Stimulated activated CD4-positive, alpha-beta T cell treated with anti-CD3 and anti-CD28 coated beads, Interleukin-1b, Interleukin-23, amount 100 ng/mL, for 48 hours (primary cell): ENCODE measurements around the gene MRPL43.

Experiments used
- DNase-seq: peaks from one replicate; pipeline ENCODE4 v3.0.0-alpha.2; 2020

Gene MRPL43

GRCh38 chr10:101018600-101019439, 31.5 kb upstream of the MRPL43 start:
- peak; percentile 82 for DNase-seq

DNA sequence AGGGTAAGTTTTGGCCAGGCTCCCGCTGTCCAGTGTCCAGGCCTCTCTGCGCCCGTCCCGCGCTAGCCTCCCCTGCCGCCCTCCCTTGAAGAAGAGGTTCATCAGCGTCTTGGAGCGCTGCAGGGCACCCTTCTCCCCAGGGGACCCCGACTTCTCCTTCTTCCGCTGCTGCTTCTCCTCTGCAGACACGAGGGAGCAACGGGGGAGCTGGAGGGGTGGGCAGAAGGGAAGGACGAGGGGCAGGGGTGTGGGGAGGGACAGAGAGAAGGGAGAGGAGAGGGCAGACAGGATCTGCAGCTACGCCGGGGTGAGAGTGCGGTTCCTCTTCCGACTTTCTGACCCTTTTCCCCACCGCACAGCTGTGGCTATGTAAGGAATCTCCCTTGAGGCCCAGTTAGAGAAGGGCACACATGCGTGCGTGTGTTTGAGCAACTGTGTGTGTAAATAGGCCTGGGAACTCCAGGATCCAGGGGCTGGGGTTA, 30.9 kb upstream of the MRPL43 start:
- no peak for DNase-seq

- no peak for DNase-seq
Measured at GRCh38 chr10:101016814-101017213, 29.5 kb upstream of the MRPL43 start.

DNA sequence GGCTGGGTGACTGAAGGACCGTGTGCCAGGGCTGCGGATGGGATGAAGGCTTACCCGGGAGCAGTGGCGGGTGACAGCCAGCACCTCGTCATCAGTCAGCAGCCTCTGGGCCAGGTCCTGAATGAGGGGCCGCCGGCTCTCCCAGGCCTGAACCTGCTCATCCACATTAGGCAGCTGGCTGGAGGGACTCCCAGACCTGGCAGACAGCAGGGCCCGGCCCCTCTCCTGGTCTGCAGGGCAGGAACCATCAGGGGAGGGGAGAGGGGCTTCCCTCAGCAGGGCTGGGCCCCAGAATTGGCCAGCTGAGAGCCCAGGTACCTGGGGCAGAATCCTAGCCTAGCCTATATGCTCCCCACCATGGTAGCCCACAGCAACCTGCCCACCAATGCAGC, 28.3 kb upstream of the MRPL43 start:
- no peak for DNase-seq

DNA sequence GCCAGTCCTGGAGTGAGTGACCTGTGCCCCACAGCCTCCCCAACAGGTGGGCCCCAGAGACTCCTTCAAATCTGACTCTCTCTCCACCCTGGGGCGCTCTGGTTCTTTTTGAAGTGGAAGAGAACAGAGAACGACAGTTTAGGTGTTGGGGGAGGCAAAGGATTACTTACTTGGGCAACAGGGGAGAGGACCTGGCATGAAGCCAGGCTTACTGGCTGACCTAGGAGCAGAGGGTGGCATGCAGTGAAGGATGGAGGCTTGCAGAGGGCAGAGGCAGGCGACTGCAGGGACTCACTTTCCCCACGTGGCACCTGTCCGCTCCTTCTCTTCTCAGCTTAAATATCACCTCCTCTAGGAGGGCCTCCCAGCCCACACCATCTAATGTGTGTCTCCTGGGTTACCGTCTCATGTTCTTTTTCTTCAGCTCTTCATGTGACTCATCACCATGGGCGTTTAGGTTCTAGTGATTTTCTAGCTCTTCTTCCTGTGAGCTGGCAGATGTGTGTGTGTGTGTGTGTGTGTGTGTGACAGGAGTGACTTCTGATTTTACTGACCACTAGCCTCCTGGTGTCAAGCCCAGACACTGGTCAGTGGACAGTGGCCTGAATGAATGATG, 27.8 kb upstream of the MRPL43 start:
- DNase-seq: no peak

DNA sequence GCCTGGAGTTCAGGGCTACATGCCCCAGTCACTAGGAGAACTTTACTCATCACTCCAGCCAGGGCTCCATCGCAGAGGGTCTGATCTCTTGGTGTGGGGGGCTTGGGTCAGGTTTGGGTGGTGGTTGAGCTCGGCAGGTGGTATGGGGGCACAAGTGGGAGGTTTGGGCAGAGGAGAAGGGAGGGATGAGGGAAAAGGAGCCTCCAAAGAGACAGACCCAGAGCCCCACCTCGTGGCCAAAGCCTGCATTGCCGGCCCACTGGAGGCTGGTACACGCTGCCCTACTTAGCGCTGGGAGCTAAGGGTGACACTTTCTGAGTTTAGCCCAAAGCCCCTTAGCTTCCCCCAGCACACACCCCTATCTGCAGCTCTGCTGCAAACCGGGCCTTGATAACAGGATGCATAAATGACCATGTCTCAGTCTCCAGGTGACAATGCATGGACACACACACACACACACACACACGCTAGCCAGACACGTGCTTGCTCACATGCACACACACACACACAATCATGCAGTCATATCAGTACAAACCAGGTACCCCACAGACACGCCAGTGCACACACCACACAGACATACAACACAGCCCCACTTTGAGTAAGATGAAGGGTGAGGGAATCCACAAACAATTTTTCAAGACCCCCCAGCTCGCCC, 27.1 kb upstream of the MRPL43 start:
- DNase-seq: peak; percentile 72

DNA sequence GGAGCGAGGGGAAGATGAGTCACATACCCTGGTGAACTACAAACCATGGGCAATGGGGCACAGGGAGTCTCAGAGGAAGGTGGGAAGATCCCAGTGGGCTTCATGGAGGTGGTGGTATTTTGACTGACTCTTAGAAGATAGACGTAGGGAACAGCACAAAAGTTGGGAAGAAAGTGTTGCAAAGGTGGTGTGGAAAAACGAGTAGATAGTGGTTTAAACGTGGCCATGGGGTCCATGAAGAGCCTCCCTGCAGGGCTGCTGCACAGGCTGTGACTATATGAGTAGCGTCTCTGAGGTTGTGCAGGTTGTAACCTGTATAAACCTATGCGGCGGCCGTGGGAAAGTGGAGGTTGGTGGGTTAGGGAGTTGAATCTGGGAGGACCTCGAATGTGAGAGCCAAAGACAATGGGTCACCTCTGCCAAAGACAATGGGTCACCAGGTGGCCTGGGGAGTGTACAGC, 26.1 kb upstream of the MRPL43 start:
- DNase-seq: no peak

- DNase-seq: peak; percentile 82
Measured at GRCh38 chr10:101012525-101013364, 25.4 kb upstream of the MRPL43 start.

- DNase-seq: no peak
Measured at GRCh38 chr10:101011517-101012423, 24.5 kb upstream of the MRPL43 start.

- no peak for DNase-seq
Measured at GRCh38 chr10:101010329-101010728, 23.0 kb upstream of the MRPL43 start.

DNA sequence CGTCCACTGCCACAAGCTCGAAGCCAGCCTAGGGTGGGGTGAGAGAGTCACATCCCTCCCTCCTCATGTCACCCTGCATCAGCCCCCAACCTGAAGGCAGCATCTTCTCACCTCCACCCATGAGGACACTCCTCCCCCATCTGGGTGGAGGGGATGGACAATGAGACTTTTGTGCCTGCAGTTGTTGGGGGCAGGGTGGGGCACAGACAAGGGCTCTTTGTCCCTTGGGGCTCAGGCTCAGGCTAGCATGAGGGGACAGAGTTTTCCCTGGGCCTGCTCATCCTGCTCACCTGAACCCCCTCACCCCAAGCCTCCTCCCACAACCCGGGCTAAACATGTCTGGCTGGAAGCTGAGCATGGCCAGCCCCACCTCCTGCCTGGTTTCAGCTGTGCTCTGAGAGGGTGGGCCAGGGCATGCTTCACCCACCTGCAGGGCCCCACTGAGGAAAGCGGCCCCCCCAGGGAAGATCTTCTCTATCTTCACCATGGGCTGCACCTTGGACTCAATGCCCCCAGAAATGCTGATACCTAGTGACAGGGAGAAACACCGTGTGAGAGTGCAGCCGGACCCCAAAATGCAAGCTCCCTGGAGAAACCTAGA, 21.6 kb upstream of the MRPL43 start:
- DNase-seq: no peak

- no peak for DNase-seq
Measured at GRCh38 chr10:101007915-101008822, 20.9 kb upstream of the MRPL43 start.

GRCh38 chr10:101007099-101007711, 19.9 kb upstream of the MRPL43 start:
- DNase-seq: no peak

DNA sequence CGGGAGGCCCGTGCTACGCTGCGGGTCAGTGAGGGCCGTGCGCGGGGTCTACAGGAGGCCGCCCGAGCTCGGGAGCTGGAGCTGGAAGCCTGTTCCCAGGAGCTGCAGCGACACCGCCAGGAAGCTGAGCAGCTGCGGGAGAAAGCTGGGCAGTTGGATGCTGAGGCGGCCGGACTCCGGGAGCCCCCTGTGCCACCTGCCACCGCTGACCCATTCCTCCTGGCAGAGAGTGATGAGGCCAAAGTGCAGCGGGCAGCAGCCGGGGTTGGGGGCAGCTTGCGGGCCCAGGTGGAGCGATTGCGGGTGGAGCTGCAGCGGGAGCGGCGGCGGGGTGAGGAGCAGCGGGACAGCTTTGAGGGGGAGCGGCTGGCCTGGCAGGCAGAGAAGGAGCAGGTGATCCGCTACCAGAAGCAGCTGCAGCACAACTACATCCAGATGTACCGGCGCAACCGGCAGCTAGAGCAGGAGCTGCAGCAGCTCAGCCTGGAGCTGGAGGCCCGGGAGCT, 19.3 kb upstream of the MRPL43 start:
- no peak for DNase-seq

DNA sequence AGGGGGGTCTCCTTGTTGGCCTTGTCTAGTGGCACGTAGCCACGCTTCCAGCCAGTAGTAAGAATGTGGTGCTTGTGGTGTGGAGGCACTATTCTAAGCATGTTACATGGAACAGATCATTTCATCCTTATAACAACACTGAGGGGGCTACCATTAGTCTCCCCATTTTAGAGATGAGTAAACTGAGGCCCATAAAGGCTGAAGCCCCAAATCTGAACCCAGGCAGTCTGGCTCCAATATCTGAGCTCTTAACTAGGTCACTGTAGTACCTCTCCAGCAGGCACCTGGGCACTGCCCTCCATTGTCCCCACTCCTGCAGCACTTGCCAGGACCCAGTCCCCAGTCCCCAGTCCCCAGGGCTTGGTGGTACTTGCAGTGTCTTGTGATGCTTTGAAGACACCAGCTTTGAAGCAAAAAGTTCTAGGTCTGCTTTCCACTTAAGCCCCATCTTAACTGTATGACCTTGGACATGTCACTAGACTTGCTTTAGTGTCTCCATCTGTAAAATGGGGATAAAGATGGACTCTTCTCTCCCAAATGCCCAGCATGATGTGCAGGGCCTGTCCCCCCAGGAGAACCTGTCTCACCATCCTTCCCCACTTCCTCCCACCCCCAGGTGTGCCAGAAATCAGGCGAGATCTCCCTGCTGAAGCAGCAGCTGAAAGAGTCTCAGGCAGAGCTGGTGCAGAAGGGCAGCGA, 18.7 kb upstream of the MRPL43 start:
- no peak for DNase-seq

- DNase-seq: no peak
Measured at GRCh38 chr10:101005361-101005760, 18.1 kb upstream of the MRPL43 start.

GRCh38 chr10:101003639-101004206, 16.4 kb upstream of the MRPL43 start:
- no peak for DNase-seq

DNA sequence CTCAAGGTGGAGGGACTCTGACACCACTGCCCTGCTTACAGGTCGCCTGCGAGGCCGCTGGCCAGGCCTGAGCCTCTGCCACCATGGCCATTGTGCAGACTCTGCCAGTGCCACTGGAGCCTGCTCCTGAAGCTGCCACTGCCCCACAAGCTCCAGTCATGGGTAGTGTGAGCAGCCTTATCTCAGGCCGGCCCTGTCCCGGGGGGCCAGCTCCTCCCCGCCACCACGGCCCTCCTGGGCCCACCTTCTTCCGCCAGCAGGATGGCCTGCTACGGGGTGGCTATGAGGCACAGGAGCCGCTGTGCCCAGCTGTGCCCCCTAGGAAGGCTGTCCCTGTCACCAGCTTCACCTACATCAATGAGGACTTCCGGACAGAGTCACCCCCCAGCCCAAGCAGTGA, 15.2 kb upstream of the MRPL43 start:
- DNase-seq: no peak

DNA sequence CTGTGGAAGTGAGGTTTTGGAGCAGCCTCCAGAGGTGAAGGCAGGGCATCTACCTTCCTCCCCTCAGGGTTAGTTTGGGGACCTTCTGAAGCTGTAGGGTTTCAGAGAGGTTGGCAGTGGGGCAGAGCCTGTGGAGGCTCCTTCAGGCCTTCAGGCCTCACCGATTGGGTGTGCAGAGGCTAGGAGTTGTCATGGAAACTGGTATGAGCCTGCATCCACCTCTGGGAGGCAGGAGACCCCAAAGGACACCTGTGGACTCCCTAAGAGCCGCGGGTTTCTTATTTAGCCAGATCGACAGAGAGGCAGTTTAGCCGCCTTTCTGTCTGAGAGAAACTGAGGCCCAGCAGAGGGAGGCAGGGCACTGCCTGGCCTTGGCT, 14.3 kb upstream of the MRPL43 start:
- no peak for DNase-seq
